GM23248 (cell line): Measurements from ENCODE around the gene TRHDE. TPM values are rescaled to one million over a fixed set of nuclear protein-coding genes. Genes with fewer than 3 reads are reported as not detected.

Experiments
- DNase-seq: peaks from one replicate; pipeline ENCODE4 v3.0.0-alpha.2; 2015
- H2AFZ ChIP-seq: fragments of 200-600 bp; sonication (generic); 2 replicates; pipeline ENCODE4 v1.6.1; 2016; ENCODE audit warnings: antibody characterized with exemption
- H3F3A ChIP-seq: fragments of 200-600 bp; sonication (generic); 2 replicates; pipeline ENCODE4 v1.6.1; 2016; ENCODE audit warnings: mild to moderate bottlenecking, antibody characterized with exemption, mixed run types; ENCODE audit not compliant: insufficient read depth
- H3K27ac ChIP-seq: fragments of 200-600 bp; sonication (generic); 2 replicates; pipeline ENCODE4 v1.5.1; 2016; ENCODE audit warnings: mild to moderate bottlenecking
- H3K27me3 ChIP-seq: fragments of 200-600 bp; sonication (generic); replicated peaks from 2 replicates; pipeline ENCODE4 v1.6.1; 2016; ENCODE audit warnings: mild to moderate bottlenecking; ENCODE audit not compliant: insufficient read depth
- H3K36me3 ChIP-seq: fragments of 200-600 bp; sonication (generic); 2 replicates; pipeline ENCODE4 v1.6.1; 2016; ENCODE audit warnings: low read depth, mild to moderate bottlenecking
- H3K4me1 ChIP-seq: fragments of 200-600 bp; sonication (generic); 2 replicates; pipeline ENCODE4 v1.6.1; 2016; ENCODE audit warnings: mild to moderate bottlenecking; ENCODE audit not compliant: insufficient read depth
- H3K4me2 ChIP-seq: fragments of 200-600 bp; sonication (generic); one replicate; pipeline ENCODE4 v1.6.1; 2016; ENCODE audit warnings: mild to moderate bottlenecking; ENCODE audit not compliant: unreplicated experiment
- H3K4me3 ChIP-seq: fragments of 200-600 bp; sonication (generic); 2 replicates; pipeline ENCODE4 v1.5.1; 2016; ENCODE audit warnings: mild to moderate bottlenecking
- H3K79me2 ChIP-seq: fragments of 200-600 bp; sonication (generic); 2 replicates; pipeline ENCODE4 v1.6.1; 2016; ENCODE audit warnings: mild to moderate bottlenecking; ENCODE audit not compliant: insufficient read depth
- H3K9ac ChIP-seq: fragments of 200-600 bp; sonication (generic); 2 replicates; pipeline ENCODE4 v1.6.1; 2016; ENCODE audit warnings: mild to moderate bottlenecking
- H3K9me2 ChIP-seq: fragments of 200-600 bp; sonication (generic); 2 replicates; pipeline ENCODE4 v1.6.1; 2016; ENCODE audit warnings: mixed run types, mild to moderate bottlenecking, moderate library complexity; ENCODE audit not compliant: insufficient read depth
- H3K9me3 ChIP-seq: fragments of 200-600 bp; sonication (generic); one replicate; pipeline ENCODE4 v1.6.1; 2017; ENCODE audit warnings: low read depth
- H4K20me1 ChIP-seq: fragments of 200-600 bp; sonication (generic); 2 replicates; pipeline ENCODE4 v1.6.0; 2016; ENCODE audit not compliant: insufficient read depth
- EZH2 ChIP-seq: fragments of 200-600 bp; sonication (generic); IDR thresholded peaks from 2 replicates; pipeline ENCODE4 v1.6.1; 2018; ENCODE audit warnings: antibody characterized with exemption, mild to moderate bottlenecking; ENCODE audit not compliant: insufficient read depth, poor library complexity, severe bottlenecking
- EZH2phosphoT487 ChIP-seq: fragments of 200-600 bp; sonication (generic); IDR thresholded peaks from 2 replicates; pipeline ENCODE4 v1.6.1; 2018; ENCODE audit warnings: antibody characterized with exemption, moderate library complexity, mild to moderate bottlenecking, low read depth; ENCODE audit not compliant: insufficient read depth
- WGBS, 2 experiments: methylation state at CpG; one replicate each; pipeline ENCODE4 v1.1.6; 2015 to 2017; ENCODE audit warnings: low lambda C conversion rate in 2 of 2, low coverage in 1 of 2; ENCODE audit errors: missing lambda C conversion rate in 2 of 2; 5-methylcytosine and 5-hydroxymethylcytosine counted together
- in situ Hi-C: fragments of 300-500 bp; cut with MboI; formaldehyde crosslinking; loops from 2 replicates; pipeline ENCODE4 v1.15.0; 2020
- polyA plus RNA-seq: library from polyadenylated mRNA; unstranded; fragments of >200 nt; fragmentation: Nextera tagmentation; extraction: Ambion mirVana; gene quantifications from 2 replicates; pipeline ENCODE4 v1.2.1, GENCODE V29; 2016
- total RNA-seq: library from RNA; depleted of rRNA; stranded (reverse); fragments of >200 nt; shearing (Covaris generic); gene quantifications from 2 replicates; pipeline ENCODE4 v1.2.3, GENCODE V29; 2014

Gene TRHDE
- total and polyA plus RNA-seq, 2 experiments from 2014 or later = 1.4 to 2.8 TPM

GRCh38 chr12:72390146-72390545 is 118.0 kb downstream of the TRHDE start:
- Histone ChIP-seq H3F3A (no peaks in the 10 kb centered on the region), H3K27ac (no peak overlapping the region), H3K27me3 (no peaks in the 10 kb centered on the region), H3K4me2 (no peak overlapping the region), H3K9ac (no peak overlapping the region), H3K4me3 (no peak overlapping the region), H3K9me3 (no peaks in the 10 kb centered on the region), H4K20me1 (no peaks in the 10 kb centered on the region), H3K4me1 (no peaks in the 10 kb centered on the region), H3K9me2 (no peaks in the 10 kb centered on the region), H3K79me2 (no peaks in the 10 kb centered on the region), H3K36me3 (no peaks in the 10 kb centered on the region), H2AFZ (no peak overlapping the region)
- WGBS, 2 experiments = 13 to 18% methylated on average over 1 of the region's 1 CpG
- TF ChIP-seq EZH2 (no peak), EZH2phosphoT487 (no peak)
- DNase-seq = no peak
- in situ Hi-C loops = no loop called here

GRCh38 chr12:72406111-72406510 is 133.9 kb downstream of the TRHDE start:
- H2AFZ ChIP-seq = no peak overlapping the region
- WGBS, 2 experiments = 3 to 10% methylated on average over 2 of the region's 2 CpGs
- in situ Hi-C loops = no loop called here
- no peaks in the 10 kb centered on the region for H4K20me1 ChIP-seq
- TF ChIP-seq EZH2 (no peak), EZH2phosphoT487 (no peak)
- H3K9me3 ChIP-seq = no peaks in the 10 kb centered on the region
- no peak overlapping the region for H3K4me3 ChIP-seq
- no peaks in the 10 kb centered on the region for H3K9me2 ChIP-seq
- H3K9ac ChIP-seq = no peak overlapping the region
- H3K27ac ChIP-seq = no peak overlapping the region
- no peaks in the 10 kb centered on the region for H3K36me3 ChIP-seq
- H3K27me3 ChIP-seq = no peaks in the 10 kb centered on the region
- no peak overlapping the region for H3K4me2 ChIP-seq
- DNase-seq = no peak
- H3K79me2 ChIP-seq = no peaks in the 10 kb centered on the region
- no peaks in the 10 kb centered on the region for H3F3A ChIP-seq
- H3K4me1 ChIP-seq = no peaks in the 10 kb centered on the region

GRCh38 chr12:72432037-72432604 is 160.0 kb downstream of the TRHDE start:
- H3F3A ChIP-seq = no peaks in the 10 kb centered on the region
- H3K9ac ChIP-seq = no peak overlapping the region
- no peaks in the 10 kb centered on the region for H3K9me3 ChIP-seq
- TF ChIP-seq EZH2 = no peak
- no peak for TF ChIP-seq EZH2phosphoT487
- H2AFZ ChIP-seq = no peak overlapping the region
- no peak for DNase-seq
- no peak overlapping the region for H3K27ac ChIP-seq
- H3K9me2 ChIP-seq = no peaks in the 10 kb centered on the region
- H3K4me1 ChIP-seq = no peaks in the 10 kb centered on the region
- in situ Hi-C loops = no loop called here
- no peak overlapping the region for H3K4me2 ChIP-seq
- no peaks in the 10 kb centered on the region for H4K20me1 ChIP-seq
- no peaks in the 10 kb centered on the region for H3K27me3 ChIP-seq
- H3K79me2 ChIP-seq = no peaks in the 10 kb centered on the region
- no peak overlapping the region for H3K4me3 ChIP-seq
- 23 to 30% methylated on average over 7 of the region's 7 CpGs for WGBS, 2 experiments
- H3K36me3 ChIP-seq = no peaks in the 10 kb centered on the region

- in situ Hi-C loops = no loop called here
These were observed 161.1 kb downstream of the TRHDE start for GRCh38 chr12:72433298-72433697.

More at GRCh38 chr12:72433298-72433697, 161.1 kb downstream of the TRHDE start:
- TF ChIP-seq EZH2phosphoT487 = no peak
- no peak for TF ChIP-seq EZH2
- Histone ChIP-seq H3K27me3 (no peaks in the 10 kb centered on the region), H3K4me2 (no peak overlapping the region), H3K9me3 (no peaks in the 10 kb centered on the region), H3K79me2 (no peaks in the 10 kb centered on the region), H3K9me2 (no peaks in the 10 kb centered on the region), H3F3A (no peaks in the 10 kb centered on the region), H3K4me1 (no peaks in the 10 kb centered on the region), H3K9ac (no peak overlapping the region), H3K27ac (no peak overlapping the region), H3K4me3 (no peak overlapping the region), H3K36me3 (no peaks in the 10 kb centered on the region), H4K20me1 (no peaks in the 10 kb centered on the region), H2AFZ (no peak overlapping the region)
- no peak for DNase-seq
- WGBS, 2 experiments = 9 to 13% methylated on average over 1 of the region's 1 CpG
